Kidney tubule cell (primary cell): Measurements from ENCODE around the gene CAMK1D.
"Not testable (repeated sequence)": the region's sequence is repeated elsewhere in the genome, so short reads cannot be mapped to it uniquely, and the experiment has no call there.

ENCODE experiments used
- DNase-seq: peaks from one replicate; pipeline ENCODE4 v3.0.0-alpha.2; 2018; ENCODE audit warnings: low spot score

The CAMK1D gene

GRCh38 chr10:12701696-12702095 is 352.3 kb downstream of the CAMK1D start:
- peak; percentile 38 for DNase-seq

- DNase-seq, result no peak
These were observed 352.9 kb downstream of the CAMK1D start for GRCh38 chr10:12702215-12702770.

GRCh38 chr10:12703126-12703525 is 353.8 kb downstream of the CAMK1D start:
- peak; percentile 68 for DNase-seq

- DNase-seq, result peak; percentile 79
These were observed 354.5 kb downstream of the CAMK1D start for GRCh38 chr10:12703813-12704212.

- no peak for DNase-seq
These were observed 355.1 kb downstream of the CAMK1D start for GRCh38 chr10:12704488-12704887.

GRCh38 chr10:12705943-12706342 is 356.6 kb downstream of the CAMK1D start:
- peak; percentile 76 for DNase-seq

GRCh38 chr10:12707461-12708185 is 358.3 kb downstream of the CAMK1D start:
- DNase-seq, result peak; percentile 95

- peak; percentile 39 for DNase-seq
These were observed 359.7 kb downstream of the CAMK1D start for GRCh38 chr10:12709000-12709401.

GRCh38 chr10:12709521-12709963 is 360.2 kb downstream of the CAMK1D start:
- DNase-seq, result no peak

GRCh38 chr10:12710157-12710556 is 360.8 kb downstream of the CAMK1D start:
- DNase-seq, result no peak

- DNase-seq, result peak; percentile 75
These were observed 361.4 kb downstream of the CAMK1D start for GRCh38 chr10:12710594-12711349.

GRCh38 chr10:12711350-12711708 is 362.0 kb downstream of the CAMK1D start:
- DNase-seq, result no peak

GRCh38 chr10:12712293-12712983 is 363.1 kb downstream of the CAMK1D start:
- no peak for DNase-seq

- DNase-seq, result not testable (repeated sequence)
These were observed 363.6 kb downstream of the CAMK1D start for GRCh38 chr10:12712984-12713316.

GRCh38 chr10:12716042-12716441 is 366.7 kb downstream of the CAMK1D start:
- no peak for DNase-seq

- DNase-seq, result no peak
These were observed 368.8 kb downstream of the CAMK1D start for GRCh38 chr10:12717981-12718707.

GRCh38 chr10:12719365-12719764 is 370.0 kb downstream of the CAMK1D start:
- peak; percentile 37 for DNase-seq

GRCh38 chr10:12720217-12720981 is 371.1 kb downstream of the CAMK1D start:
- peak; percentile 98 for DNase-seq

- no peak for DNase-seq
These were observed 372.0 kb downstream of the CAMK1D start for GRCh38 chr10:12721334-12721733.

GRCh38 chr10:12723220-12723619 is 373.9 kb downstream of the CAMK1D start:
- no peak for DNase-seq
